GM20000 (cell line): ENCODE results near the gene EYA2.

Source experiments
- DNase-seq: peaks from one replicate; pipeline ENCODE4 v3.0.0; 2012; ENCODE audit warnings: low spot score
- TF ChIP-seq, protein P1 (sequence below): IDR thresholded peaks from 2 replicates; pipeline ENCODE4 v1.5.1; 2012; ENCODE audit warnings: mild to moderate bottlenecking, control low read depth; ENCODE audit errors: extremely low read depth, missing control alignments

Gene EYA2

DNA sequence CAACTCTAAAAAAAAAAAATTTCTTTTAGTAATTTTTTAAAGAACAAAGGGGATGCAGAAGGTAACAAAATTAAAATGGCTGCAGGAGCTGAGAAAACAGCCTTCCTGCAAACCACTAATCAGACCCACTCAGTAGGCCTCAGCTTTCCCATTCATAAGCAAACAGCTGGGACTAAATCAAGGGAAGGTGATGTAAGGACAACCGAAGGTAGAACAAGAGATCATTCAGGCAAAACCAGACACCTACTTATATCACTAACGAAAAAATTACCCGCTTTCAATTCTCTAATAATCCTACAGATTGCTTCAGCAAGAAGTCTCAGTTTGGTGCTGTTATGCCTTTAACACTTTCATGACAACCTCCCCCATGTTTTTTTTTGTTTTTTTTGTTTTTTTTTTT, 337.9 kb downstream of the EYA2 start:
- no peak for DNase-seq
- TF ChIP-seq, protein P1, sequence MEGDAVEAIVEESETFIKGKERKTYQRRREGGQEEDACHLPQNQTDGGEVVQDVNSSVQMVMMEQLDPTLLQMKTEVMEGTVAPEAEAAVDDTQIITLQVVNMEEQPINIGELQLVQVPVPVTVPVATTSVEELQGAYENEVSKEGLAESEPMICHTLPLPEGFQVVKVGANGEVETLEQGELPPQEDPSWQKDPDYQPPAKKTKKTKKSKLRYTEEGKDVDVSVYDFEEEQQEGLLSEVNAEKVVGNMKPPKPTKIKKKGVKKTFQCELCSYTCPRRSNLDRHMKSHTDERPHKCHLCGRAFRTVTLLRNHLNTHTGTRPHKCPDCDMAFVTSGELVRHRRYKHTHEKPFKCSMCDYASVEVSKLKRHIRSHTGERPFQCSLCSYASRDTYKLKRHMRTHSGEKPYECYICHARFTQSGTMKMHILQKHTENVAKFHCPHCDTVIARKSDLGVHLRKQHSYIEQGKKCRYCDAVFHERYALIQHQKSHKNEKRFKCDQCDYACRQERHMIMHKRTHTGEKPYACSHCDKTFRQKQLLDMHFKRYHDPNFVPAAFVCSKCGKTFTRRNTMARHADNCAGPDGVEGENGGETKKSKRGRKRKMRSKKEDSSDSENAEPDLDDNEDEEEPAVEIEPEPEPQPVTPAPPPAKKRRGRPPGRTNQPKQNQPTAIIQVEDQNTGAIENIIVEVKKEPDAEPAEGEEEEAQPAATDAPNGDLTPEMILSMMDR: no peak

DNA sequence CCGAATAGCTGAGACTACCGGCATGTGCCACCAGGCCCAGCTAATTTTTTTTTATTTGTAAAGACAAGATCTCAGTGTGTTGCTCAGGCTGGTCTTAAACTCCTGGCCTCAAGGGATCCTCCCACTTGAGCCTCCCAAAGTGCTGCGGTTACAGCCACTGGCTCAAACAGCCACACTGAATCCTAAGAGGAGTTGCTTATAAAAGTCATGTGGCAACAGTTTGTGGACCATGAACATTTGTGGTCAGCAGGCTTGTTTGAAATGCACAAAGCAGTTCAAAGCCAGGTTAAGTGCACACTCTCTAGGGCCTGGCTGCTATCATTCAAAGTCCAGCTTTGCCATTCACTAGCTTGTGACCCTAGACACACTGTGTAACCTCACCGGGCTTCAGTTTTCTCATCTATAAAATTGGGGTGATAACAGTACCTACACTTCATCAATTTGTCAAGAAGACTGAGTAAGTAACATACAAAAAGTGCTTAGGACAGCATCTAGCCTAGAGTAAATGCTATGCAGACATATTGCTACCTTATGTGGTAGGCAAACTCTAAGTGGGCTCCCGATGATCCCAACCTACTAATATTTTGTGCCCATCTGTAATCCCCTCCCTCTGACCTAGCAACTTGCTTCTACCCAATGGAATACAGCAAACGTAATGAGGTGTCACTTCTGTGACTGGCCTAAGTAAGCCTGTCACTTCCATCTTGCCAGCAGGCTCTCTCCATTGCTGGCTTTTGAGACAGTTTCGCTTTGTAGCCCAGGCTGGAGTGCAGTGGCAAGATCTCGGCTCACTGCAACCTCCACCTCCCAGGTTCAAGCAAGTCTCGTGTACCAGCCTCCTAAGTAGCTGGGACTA, 338.9 kb downstream of the EYA2 start:
- no peak for DNase-seq
- TF ChIP-seq, protein P1: no peak

DNA sequence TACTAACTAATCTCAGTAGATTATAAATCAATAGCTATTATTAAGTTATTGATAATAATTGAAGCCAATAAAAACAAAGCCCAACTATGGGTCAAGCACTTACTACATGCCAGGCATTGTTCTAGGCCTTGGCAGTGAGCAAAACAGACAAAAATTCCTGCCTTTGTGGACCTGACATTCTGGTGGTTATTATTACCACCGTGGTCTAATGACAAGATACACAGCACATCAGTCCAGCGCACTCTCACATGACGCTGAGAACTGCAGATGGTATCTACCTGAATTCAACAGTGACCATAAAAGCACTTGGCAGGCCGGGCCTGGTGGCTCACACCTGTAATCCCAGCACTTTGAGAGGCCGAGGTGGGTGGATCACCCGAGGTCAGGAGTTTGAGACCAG, 340.5 kb downstream of the EYA2 start:
- DNase-seq: no peak
- TF ChIP-seq, protein P1: no peak

DNA sequence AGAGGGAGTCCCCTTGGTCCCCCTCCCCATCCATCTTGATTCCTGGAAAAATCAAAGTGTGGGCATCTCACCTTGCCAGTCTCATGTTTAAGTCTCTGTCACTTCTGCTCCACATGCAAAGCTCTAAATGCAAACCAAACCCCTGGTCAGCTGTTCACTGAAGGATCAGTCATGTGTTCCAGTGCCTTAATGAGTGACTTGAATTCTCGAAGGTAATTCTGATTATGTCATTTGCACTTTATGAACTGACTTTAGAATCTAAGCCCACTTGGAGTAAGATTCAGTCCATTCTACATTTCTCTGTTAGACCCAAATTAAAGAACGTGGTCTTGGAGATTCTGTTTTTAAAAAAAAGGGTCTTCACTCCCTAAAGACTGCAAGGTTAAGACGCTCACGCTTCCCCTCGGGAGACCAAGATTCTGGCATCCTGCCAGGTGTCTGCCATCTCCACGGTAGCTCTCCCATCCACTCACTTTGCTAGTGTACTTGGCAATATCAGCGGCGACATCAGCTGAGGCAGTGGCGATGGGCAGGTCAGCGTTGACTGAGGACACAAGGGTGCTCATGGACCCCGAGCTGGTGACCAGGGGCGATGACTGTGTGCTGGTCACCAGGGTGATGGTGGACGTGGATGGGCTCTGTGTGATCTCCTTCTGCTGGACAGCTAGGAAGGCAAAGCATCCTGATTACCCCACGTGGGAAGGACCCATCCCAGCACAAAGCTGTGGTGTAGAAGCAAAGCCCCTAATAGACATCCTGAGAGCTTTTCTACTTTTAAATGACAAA, 341.4 kb downstream of the EYA2 start:
- DNase-seq: no peak
- TF ChIP-seq, protein P1: no peak

DNA sequence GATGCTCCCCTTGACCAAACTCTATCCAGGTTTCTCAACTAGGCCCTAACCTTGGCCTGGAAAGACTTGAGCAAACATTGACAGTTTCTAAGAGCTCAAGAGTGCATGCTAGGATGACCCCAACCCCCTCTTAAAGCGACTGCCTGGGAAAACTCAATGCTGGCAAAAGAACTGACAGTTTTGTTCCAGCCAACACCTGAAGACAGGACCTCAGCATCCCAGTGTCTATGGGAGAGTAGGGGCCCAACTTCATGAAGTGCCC, 341.9 kb downstream of the EYA2 start:
- DNase-seq: no peak
- TF ChIP-seq, protein P1: no peak

DNA sequence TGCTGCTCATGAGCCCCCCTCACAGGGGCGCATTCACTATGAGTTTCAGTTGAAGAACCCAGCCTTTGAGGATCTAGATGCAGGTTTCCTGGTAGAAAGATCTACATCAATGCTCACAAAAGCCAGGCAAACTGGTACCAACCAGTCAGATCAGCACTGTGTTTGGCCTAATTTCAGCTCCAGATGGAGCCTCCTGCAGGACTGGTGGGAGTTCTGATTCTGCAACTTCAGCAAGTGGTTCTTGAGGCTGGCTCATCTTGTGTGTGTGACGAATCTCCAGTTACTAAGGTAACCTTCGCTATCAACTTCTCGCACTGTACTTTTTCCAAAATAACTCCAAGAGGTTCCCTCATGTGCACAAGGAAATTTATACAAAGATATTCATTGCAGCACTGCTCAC, 343.1 kb downstream of the EYA2 start:
- TF ChIP-seq, protein P1: no peak
- DNase-seq: no peak
